ENCODE measurements around the gene CDCA4.

CDCA4 gene

DNA sequence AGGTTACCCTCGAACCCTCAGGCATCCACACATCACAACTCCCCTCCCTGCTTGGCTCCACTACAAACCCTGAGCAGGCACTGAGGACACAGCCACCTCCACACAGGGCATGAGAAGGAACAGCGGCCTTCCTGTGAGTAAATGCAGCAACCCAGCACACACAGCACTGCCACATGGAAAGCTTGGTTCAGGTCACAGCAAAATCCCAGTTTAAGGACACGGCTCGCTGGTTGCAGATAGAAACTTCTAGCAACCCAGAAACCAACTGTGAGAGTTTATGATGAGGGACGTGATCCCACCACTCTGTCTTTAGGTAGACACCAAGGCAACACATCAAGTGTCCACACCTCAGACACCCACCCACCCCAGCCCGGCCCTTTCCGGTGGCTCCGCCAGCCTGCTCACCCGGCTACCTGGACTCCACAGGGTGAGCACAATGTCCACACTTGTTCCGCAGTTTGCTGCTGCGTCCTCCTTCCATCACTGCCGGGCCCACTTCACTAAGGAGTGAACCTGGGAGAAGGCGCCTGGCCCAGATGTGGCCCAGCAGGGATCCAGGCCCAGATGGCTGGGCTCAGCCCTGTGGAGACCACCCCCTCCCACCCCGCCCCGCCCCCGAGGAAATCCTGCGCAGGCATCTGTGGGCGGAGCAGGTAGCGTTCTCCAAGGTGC lies 13.2 kb downstream of the CDCA4 start:
- TF ChIP-seq CTCF (conservative IDR thresholded peaks at IDR 0.05) = no peak
- H3K27ac ChIP-seq = no peak overlapping the region

DNA sequence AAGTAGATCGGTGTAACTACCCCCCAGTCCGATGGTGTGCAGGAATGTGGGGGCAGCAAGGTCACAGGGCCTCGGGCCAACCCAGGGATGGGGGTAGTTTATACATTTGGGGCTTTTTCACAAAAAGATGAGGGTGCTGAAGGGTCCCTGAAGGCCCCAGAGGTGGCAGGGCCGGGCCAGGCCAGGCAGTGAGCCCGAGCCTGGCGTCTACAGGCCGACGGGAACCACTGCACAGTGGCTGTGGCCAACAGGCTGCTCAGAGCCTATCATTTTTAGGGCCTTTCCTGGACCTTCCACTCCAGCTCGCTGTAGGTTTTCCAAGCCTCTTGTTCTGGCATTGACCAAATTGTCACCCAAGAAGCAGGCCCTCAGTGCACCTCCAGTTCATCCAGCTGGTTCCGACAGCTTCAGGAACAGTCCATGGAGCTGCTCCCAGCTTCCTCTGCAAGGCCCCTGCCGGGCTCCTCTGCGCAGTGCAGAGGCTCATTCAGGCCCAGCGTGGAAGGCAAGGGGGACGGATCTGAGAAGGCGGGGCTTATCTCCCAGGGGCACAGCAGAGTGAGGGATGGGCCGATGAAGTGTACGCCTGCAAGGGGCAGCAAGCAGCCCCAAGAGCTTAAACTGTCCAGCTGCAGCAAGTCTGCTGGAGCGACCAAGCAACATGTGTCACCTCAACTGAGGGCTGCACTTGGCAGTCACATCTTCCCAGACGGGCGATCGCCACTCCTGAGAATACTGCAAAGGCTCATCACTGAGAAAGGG lies 13.9 kb downstream of the CDCA4 start:
- TF ChIP-seq CTCF (conservative IDR thresholded peaks at IDR 0.05) = no peak
- H3K27ac ChIP-seq = no peak overlapping the region

GRCh38 chr14:105005929-105006830 lies 14.7 kb downstream of the CDCA4 start:
- TF ChIP-seq CTCF (conservative IDR thresholded peaks at IDR 0.05) = no peak
- H3K27ac ChIP-seq = no peak overlapping the region

- H3K27ac ChIP-seq = no peak overlapping the region
- no peak for TF ChIP-seq CTCF (conservative IDR thresholded peaks at IDR 0.05)
Measured at GRCh38 chr14:105005329-105005928, 15.5 kb downstream of the CDCA4 start.

DNA sequence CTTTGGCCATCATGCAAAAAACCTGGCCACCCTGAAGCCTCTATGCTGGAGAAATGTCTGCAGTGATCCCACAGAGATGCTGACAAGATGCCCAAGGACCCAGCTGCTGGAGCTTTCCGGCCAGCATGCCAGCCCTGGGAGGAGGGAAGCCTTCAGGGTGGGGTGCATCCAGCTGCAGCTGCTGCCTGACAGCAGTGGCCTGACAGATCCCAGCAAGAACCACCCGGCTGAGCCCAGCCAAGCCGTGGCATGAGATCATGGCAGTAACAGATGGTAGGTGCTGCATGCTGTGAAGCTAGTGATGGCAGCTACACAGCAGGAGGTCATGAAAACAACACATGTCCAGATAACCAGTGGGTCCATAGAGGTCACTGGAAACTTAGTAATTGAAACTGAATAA lies 21.5 kb downstream of the CDCA4 start:
- TF ChIP-seq CTCF (conservative IDR thresholded peaks at IDR 0.05) = no peak
- no peak overlapping the region for H3K27ac ChIP-seq

- no peak for TF ChIP-seq CTCF (conservative IDR thresholded peaks at IDR 0.05)
- H3K27ac ChIP-seq = no peak overlapping the region
Measured at GRCh38 chr14:104998801-104999200, 22.1 kb downstream of the CDCA4 start.

GRCh38 chr14:104996483-104996882 lies 24.4 kb downstream of the CDCA4 start:
- no peak for TF ChIP-seq CTCF (conservative IDR thresholded peaks at IDR 0.05)
- no peak overlapping the region for H3K27ac ChIP-seq

All from VCaP (cell line).